Measurements from ENCODE around the gene LIFR.

The LIFR gene

DNA sequence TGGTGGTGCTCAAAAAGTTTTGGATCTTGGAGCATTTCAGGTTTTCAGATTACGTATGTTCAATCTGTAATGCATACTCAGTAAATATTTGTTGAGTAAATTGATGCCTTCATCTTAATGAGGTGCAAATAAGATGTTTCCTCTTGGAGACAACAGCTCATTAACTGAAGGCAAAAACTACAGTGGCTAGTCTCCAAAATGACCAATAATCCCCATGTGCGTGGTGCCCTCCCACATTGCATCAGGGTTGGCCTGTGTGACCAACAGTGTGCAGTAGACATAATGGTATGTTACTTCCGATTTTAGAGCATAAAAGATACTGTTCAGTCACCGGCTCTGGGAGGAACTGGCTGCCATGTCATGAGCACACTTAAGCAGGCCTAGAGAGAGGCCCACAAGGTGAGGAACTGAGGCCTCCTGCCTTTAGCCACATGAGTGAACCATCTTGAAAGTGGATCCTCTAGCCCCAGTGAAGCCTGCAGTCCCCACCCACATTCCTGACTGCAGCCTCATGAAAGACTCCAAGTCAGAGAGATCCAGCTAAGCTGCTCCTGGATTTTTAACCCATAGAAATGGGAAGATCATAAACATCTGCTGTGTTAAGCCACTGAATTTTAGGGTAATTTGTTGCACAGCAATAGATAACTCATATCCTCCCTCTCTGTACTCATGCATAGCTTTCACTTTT, 55.7 kb downstream of the LIFR start:
- DNase-seq = no peak

DNA sequence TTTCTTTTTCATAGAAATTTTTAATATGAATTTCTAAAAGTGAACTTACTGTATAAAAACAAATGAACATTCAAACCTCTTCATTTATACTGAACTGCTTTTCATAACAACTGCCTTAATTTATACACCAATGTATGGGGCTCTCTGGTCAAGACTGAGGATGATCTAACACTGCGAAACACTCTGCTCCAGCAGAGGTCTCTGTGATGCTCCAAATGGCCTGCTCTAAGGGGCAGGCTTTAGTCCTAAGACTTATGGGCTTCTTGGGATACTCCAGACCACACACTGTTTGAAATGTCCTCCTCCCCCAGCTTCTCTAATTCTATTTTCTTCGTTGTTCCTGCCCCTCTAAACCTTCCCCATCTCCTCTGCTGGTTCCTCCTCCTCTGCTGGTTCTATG, 58.5 kb downstream of the LIFR start:
- no peak for DNase-seq

DNA sequence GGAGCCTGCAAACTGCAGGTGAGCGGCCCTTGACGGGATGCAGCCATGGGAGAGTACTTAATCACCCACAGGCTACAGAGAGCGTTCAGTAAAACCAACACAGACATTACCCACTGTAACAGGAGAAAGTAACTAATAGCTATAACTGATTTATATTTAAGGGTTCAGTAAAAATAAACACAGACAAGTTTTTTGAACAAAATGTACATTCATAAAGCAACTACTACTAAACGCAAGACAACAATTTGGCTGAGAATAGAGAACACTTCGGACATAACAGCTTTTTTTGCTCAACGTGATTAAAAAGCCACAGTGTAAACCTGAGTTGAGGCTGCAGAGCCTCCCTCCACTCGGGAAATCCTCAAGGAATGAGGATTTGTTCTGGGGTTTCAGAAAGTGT, 61.7 kb downstream of the LIFR start:
- no peak for DNase-seq

GRCh38 chr5:38494175-38494574, 62.3 kb downstream of the LIFR start:
- DNase-seq = no peak

- DNase-seq = no peak
Measured at GRCh38 chr5:38483805-38484398, 72.5 kb downstream of the LIFR start.

DNA sequence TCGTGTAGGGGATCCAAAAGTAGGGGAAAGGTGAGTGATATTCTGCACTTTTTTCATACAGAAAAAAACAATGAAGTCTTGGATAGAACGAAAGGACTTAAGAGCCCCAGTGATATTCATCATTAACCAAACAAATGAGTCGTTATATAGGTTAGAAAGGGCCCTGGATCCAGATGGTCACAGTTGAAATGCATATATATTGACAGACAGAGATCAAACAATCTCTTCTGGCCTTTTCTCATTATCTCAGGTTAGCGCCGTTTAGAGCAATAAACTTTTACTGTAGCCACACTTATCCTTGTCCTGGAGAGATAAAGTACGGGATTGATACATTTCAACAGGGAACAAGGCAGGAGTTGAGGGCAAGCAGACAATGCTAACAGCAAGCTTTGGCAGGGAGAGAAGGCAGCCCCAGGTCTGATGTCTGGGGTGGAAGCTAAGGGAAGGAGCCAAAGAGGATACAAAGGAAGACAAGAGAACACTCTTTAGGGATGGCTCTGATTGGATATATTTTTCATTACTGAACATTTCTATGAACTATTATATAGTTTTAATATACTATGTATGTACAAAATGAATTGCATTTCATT, 77.0 kb downstream of the LIFR start:
- DNase-seq = no peak

DNA sequence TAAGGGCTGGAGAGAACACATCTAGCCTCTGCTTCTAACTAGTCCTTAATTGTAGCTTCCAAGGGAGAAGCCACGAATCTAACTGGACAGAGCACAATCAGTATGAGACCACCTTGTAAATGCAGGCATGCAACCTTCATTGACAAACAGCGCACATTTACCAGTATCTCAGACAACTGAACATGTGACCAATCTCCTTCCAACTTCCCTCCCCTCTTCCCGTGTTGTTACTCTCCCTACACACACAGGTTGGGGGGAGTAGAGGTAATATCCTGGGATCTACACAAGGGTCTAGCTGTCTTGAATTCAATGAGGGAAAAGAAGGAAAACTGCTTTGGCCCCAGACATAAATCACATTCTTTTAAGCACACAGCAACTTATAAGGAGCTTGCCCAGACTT, 77.6 kb downstream of the LIFR start:
- no peak for DNase-seq

GRCh38 chr5:38478166-38478565, 78.3 kb downstream of the LIFR start:
- DNase-seq = no peak

- no peak for DNase-seq
Measured at GRCh38 chr5:38473008-38473407, 83.4 kb downstream of the LIFR start.

DNA sequence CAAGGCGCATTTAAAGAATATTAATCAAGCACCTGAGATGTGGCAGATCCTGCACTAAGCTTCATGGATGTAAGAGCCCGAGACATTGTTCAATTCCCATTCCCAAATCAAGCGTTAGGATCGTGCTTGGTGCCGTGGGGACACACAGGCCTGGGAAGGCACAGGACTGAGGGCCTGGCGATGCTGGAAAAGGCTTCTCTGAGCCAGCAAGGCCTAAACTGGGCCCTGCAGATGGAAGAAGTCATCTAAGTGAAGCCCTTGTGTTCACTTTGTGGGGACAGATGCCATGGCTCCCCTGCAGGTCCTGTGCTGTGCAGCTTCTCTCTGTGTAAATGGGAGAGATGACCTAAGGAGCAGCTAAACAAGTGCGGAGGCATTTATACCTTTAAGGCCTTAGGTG, 83.9 kb downstream of the LIFR start:
- DNase-seq = no peak

- no peak for DNase-seq
Measured at GRCh38 chr5:38471709-38472108, 84.7 kb downstream of the LIFR start.

GRCh38 chr5:38469707-38470267, 86.7 kb downstream of the LIFR start:
- DNase-seq = no peak

- no peak for DNase-seq
Measured at GRCh38 chr5:38468978-38469706, 87.3 kb downstream of the LIFR start.

DNA sequence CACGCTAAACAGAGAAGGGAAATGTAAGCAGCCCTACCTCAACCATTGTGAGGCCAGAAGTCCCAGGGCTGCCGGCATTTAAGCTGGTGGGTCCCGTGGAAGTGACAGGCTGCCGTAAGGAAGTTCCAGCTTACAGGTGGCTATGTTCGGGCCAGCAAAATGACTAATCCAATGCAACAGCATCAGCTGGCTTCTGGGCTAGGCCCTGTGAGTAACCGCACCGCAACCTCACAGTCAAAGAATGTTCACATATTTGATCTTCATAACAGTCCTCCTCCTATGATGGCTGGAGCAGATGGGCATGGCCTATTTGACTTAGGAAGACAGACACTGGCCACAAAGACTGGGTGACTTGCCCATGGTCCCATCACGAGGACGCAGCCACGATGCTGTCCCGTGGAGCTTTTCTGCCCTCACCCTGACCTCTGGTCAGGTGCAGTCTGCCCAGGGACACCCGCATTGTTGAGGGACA, 88.2 kb downstream of the LIFR start:
- DNase-seq = no peak

DNA sequence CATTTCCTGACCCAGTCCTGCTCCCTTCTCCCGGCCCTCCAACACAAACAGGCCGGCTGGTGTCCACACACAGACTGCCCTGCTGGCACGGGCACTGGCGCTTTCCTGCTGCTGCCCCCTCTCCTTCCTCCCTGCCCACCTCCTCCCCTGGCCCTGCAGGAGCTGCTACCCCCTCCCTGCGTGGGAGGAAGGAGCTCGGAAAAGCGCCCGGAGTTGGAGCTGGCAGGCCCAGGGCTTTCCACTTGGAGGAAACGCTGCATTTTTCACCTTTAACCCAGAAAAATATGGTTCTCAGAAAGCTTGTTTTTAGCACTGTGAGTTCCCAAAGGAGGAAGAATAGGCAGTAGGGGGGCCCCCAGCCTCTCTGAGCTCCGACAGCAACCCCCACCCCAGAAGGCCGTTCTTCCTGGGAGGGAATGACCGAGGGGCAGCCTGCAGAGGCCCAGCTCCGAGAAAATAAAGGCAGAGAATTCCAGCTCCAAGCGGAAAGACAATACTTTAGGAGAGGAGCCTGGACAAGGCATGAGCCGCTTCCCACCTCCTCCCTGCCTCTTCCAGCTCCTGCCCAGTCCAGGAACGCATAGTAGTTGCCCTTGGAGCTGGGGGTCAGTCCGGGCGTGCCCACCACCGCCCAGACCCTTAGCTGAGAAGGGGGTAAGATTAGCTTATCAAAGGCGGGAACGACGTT, 88.9 kb downstream of the LIFR start:
- DNase-seq = no peak

- no peak for DNase-seq
Measured at GRCh38 chr5:38466424-38467189, 89.8 kb downstream of the LIFR start.

- no peak for DNase-seq
Measured at GRCh38 chr5:38465702-38466423, 90.6 kb downstream of the LIFR start.

GRCh38 chr5:38465061-38465460, 91.4 kb downstream of the LIFR start:
- no peak for DNase-seq

- DNase-seq = no peak
Measured at GRCh38 chr5:38463634-38464521, 92.6 kb downstream of the LIFR start.

- no peak for DNase-seq
Measured at GRCh38 chr5:38462976-38463633, 93.3 kb downstream of the LIFR start.
